GM12874 (cell line): ENCODE measurements around the gene ERVMER34-1.

Experiments used
- CTCF ChIP-seq: IDR thresholded peaks from 2 replicates; pipeline ENCODE4 v1.5.1; 2011; ENCODE audit warnings: low read depth, mild to moderate bottlenecking, control low read depth, low read length, moderate library complexity; ENCODE audit not compliant: insufficient read depth

Gene ERVMER34-1

GRCh38 chr4:52750819-52751486 is at the start of gene ERVMER34-1:
Gene ERVMER34-1 (minus strand): TSS chr4:52751425. CDS start chr4:52745520, 5,905 bp downstream.
- no peak for TF ChIP-seq CTCF

GRCh38 chr4:52799813-52800212 is 48.6 kb upstream of the ERVMER34-1 start:
- no peak for TF ChIP-seq CTCF

GRCh38 chr4:52795533-52795932 is 44.3 kb upstream of the ERVMER34-1 start:
- TF ChIP-seq CTCF, result no peak

- no peak for TF ChIP-seq CTCF
These were observed 40.7 kb upstream of the ERVMER34-1 start for GRCh38 chr4:52791936-52792335.

GRCh38 chr4:52789774-52790173 is 38.5 kb upstream of the ERVMER34-1 start:
- no peak for TF ChIP-seq CTCF

GRCh38 chr4:52788806-52789205 is 37.6 kb upstream of the ERVMER34-1 start:
- no peak for TF ChIP-seq CTCF

- no peak for TF ChIP-seq CTCF
These were observed 31.8 kb upstream of the ERVMER34-1 start for GRCh38 chr4:52783069-52783468.
